Measurements from ENCODE around the gene CELSR2. TPM values are rescaled to one million over a fixed set of nuclear protein-coding genes. Genes with fewer than 3 reads are reported as not detected.

The CELSR2 gene
- total RNA-seq, 2 donors from 2014 or later: 4.2 to 6.1 TPM

- no peak overlapping the region for H3K4me3 ChIP-seq
- H3K9me3 ChIP-seq: no peaks in the 10 kb centered on the region
- H3K36me3 ChIP-seq: no peaks in the 10 kb centered on the region
- no peak for TF ChIP-seq CTCF (IDR thresholded peaks at IDR 0.05)
- intact Hi-C loops (cut with DNase I): no loop called here
- DNase-seq: no peak
- H3K27me3 ChIP-seq: no peaks in the 10 kb centered on the region
- no peaks in the 10 kb centered on the region for H3K4me1 ChIP-seq
- no peak overlapping the region for H3K27ac ChIP-seq
- no peak overlapping the region for H3K9ac ChIP-seq (ENCODE audit: low read depth in 2 of 2, low read length in 2 of 2)
Observed at GRCh38 chr1:109312246-109312645, 62.9 kb downstream of the CELSR2 start.

GRCh38 chr1:109312978-109313775 lies 63.8 kb downstream of the CELSR2 start:
- no peak overlapping the region for H3K27ac ChIP-seq
- no peaks in the 10 kb centered on the region for H3K4me1 ChIP-seq

GRCh38 chr1:109314795-109315194 lies 65.5 kb downstream of the CELSR2 start:
- H3K9me3 ChIP-seq: no peaks in the 10 kb centered on the region
- no peak for TF ChIP-seq CTCF (IDR thresholded peaks at IDR 0.05)
- no peaks in the 10 kb centered on the region for H3K27me3 ChIP-seq
- H3K4me1 ChIP-seq: no peaks in the 10 kb centered on the region
- no peaks in the 10 kb centered on the region for H3K36me3 ChIP-seq
- intact Hi-C loops (cut with DNase I): no loop called here
- no peak overlapping the region for H3K9ac ChIP-seq (ENCODE audit: low read depth in 2 of 2, low read length in 2 of 2)
- H3K27ac ChIP-seq: no peak overlapping the region
- DNase-seq: no peak
- H3K4me3 ChIP-seq: no peak overlapping the region

More at GRCh38 chr1:109312978-109313775, 63.8 kb downstream of the CELSR2 start:
- Histone ChIP-seq H3K4me3 (no peak overlapping the region), H3K27me3 (no peaks in the 10 kb centered on the region), H3K9me3 (no peaks in the 10 kb centered on the region), H3K9ac (ENCODE audit: low read depth in 2 of 2, low read length in 2 of 2) (no peak overlapping the region), H3K36me3 (no peaks in the 10 kb centered on the region)
- TF ChIP-seq CTCF (IDR thresholded peaks at IDR 0.05): no peak
- intact Hi-C loops (cut with DNase I): no loop called here
- DNase-seq: no peak

- no peaks in the 10 kb centered on the region for H3K9me3 ChIP-seq
- H3K9ac ChIP-seq (ENCODE audit: low read depth in 2 of 2, low read length in 2 of 2): no peak overlapping the region
- H3K27me3 ChIP-seq: no peaks in the 10 kb centered on the region
- no peak for TF ChIP-seq CTCF (IDR thresholded peaks at IDR 0.05)
- intact Hi-C loops (cut with DNase I): no loop called here
- no peak for DNase-seq
- no peak overlapping the region for H3K27ac ChIP-seq
- no peak overlapping the region for H3K4me3 ChIP-seq
- no peaks in the 10 kb centered on the region for H3K4me1 ChIP-seq
- no peaks in the 10 kb centered on the region for H3K36me3 ChIP-seq
Observed at GRCh38 chr1:109315288-109315687, 65.9 kb downstream of the CELSR2 start.

GRCh38 chr1:109316506-109316905 lies 67.2 kb downstream of the CELSR2 start:
- Histone ChIP-seq H3K4me3 (no peak overlapping the region), H3K36me3 (no peaks in the 10 kb centered on the region), H3K9me3 (no peaks in the 10 kb centered on the region), H3K9ac (ENCODE audit: low read depth in 2 of 2, low read length in 2 of 2) (no peak overlapping the region), H3K4me1 (no peaks in the 10 kb centered on the region), H3K27ac (no peak overlapping the region), H3K27me3 (no peaks in the 10 kb centered on the region)
- TF ChIP-seq CTCF (IDR thresholded peaks at IDR 0.05): no peak
- no peak for DNase-seq
- intact Hi-C loops (cut with DNase I): no loop called here

All from colonic mucosa (tissue), 4 donors.